IPS-11a (cell line): Measurements from ENCODE around the gene TMEM14B.
"Not testable (repeated sequence)": the region's sequence is repeated elsewhere in the genome, so short reads cannot be mapped to it uniquely, and the experiment has no call there.

Experiments
- H3K4me3 ChIP-seq: one replicate; pipeline ENCODE4 v1.5.1; 2013; ENCODE audit warnings: low read depth, low read length, control low read depth

The TMEM14B gene

DNA sequence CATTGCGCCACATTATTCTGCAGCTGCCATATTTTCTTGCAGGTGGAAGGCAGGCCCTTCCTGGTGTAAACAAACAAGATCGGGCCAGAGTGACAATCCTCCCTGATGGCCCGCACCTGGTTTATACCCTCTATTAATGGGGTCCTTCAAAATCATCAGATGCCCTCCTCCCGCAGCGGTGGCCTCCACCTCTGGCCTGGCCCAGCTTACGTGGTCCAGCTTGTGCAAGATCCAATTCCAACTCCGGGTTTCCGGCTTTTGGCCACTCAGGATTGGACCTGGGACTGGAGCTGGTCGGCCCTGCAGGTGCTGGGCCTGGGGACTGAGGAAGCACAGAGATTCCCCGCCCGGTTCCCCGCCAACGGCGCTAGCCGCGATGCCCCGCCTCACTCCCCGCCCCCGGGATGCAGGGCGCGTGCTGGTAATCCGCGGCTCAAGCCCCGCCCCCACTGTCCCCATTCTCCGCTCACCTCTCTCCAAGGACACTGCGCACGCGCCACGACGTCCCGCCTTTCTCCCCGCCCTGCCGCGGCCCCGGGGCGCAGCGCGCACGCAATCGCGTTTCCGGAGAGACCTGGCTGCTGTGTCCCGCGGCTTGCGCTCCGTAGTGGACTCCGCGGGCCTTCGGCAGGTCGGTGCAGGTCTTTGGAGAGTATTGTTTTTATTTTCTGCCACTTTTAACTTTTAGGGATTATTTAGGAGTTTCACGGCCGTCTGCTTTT lies at the start of gene TMEM14B:
Gene TMEM14B (plus strand): TSS at position 555 of the 722 bp plus-strand sequence. CDS start 1,441 bp downstream, outside the sequence.
- peak within 1 kb of the TSS; percentile 87 for H3K4me3 ChIP-seq

DNA sequence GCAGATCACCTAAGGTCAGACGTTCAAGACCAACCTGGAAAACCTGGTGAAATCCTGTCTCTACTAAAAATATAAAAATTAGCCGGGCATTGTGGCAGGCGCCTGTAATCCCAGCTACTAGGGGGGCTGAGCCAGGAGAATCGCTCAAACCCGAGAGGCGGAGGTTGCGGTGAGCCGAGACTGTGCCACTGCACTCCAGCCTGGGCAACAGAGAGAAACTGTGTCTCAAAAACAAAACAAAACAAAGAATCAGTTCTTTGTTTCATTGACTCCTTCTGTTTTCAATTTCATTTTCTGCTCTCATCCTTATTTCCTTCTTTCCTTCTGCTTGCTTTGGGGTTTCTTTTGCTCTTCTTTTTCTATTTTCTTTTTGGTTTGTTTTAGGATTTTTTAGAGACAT lies 33.6 kb upstream of the TMEM14B start:
- no peak overlapping the region for H3K4me3 ChIP-seq

- no peak overlapping the region for H3K4me3 ChIP-seq
These were observed 28.2 kb upstream of the TMEM14B start for GRCh38 chr6:10719296-10719963.

GRCh38 chr6:10719964-10720264 lies 27.7 kb upstream of the TMEM14B start:
- no peak overlapping the region for H3K4me3 ChIP-seq

DNA sequence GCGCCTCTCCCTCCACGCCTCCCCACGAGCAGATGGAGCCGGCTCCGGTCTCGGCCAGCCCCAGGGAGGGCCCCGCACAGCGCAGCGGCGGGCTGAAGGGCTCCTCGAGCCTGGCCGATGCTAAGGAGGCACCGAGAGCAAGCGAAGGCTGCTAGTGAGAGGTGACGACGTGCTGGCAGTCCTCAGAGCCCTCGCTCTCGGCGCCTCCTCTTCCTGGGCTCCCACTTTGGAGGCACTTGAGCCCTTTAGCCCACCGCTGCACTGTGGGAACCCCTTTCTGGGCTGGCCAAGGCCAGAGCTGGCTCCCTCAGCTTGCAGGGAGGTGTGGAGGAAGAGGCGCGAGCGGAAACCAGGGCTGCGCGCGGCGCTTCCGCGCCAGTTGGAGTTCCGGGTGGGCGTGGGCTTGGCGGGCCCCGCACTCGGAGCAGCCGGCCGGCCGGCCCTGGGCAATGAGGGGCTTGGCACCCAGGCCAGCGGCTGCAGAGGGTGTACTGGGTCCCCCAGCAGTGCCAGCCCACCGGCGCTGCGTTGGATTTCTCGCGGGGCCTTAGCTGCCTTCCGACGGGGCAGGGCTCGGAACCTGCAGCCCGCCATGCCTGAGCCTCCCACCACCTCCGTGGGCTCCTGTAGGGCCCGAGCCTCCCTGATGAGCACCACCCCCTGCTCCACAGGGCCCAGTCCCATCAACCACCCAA lies 27.2 kb upstream of the TMEM14B start:
- no peak overlapping the region for H3K4me3 ChIP-seq

DNA sequence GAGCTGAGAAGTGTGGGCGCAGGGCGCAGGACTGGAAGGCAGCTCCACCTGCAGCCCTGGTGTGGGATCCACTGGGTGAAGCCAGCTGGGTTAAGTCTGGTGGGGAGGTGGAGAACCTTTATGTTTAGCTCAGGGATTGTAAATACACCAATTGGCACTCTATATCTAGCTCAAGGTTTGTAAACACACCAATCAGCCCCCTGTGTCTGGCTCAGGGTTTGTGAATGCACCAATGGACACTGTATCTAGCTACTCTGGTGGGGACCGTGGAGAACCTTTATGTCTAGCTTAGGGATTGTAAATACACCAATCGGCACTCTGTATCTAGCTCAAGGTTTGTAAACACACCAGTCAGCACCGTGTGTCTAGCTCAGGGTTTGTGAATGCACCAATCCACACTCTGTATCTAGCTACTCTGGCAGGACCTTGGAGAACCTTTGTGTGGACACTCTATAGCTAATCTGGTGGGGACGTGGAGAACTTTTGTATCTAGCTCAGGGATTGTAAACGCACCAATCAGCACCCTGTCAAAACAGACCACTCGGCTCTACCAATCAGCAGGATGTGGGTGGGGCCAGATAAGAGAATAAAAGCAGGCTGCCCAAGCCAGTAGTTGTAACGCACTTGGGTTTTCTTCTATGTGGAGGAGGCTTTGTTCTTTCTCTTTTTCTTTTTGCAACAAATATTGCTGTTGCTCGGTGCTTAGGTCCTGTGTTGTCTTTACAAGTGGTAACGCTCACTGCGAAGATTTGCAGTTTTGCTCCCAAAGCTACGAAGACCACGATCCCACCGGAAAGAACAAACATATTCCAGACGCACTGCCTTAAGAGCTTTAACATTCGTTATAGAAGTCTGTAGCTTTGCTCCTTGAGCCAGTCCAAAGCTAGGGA lies 26.4 kb upstream of the TMEM14B start:
- not testable (repeated sequence) for H3K4me3 ChIP-seq

DNA sequence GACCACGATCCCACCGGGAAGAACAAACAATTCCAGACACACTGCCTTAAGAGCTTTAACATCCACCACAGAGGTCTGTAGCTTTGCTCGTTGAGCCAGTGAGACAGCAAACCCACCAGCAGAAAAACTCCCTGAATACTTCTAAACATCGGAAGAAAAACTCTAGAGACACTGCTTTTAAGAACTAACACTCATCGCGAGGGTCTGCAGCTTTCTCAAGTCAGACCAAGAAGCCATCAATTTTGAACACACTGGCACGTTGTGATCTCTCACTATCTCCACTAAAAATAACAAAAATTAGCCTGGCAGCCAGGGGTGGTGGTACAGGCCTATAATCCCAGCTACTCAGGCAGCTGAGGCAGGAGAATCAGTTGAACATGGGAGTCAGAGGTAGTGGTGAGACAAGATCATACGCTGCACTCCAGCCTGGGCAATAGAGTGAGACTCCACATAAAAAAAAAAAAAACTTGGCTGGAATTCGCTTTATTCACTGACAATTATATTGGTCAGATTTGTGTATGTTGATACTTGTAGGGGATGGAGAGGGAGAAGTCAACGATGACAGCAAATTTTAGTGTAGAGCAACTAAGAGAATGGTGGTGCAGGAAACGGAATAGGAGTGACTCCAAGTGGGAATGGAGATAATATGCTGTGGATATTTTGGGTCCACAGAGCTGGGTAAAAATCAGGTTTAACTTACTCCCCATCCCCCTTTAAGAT lies 25.6 kb upstream of the TMEM14B start:
- peak overlapping the region; percentile 36 for H3K4me3 ChIP-seq

DNA sequence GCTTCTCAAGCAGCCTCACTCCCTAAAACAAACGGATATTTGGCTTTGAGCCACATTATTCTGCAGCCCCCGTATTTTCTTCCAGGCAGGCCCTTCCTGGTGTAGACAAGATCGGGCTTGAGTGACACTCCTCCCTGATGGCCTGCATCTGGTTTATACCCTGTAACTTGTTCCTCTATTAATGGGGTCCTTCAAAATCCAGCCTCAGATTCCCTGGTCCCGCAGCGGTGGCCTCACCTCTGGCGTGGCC lies 25.1 kb upstream of the TMEM14B start:
- H3K4me3 ChIP-seq = peak overlapping the region; percentile 36

DNA sequence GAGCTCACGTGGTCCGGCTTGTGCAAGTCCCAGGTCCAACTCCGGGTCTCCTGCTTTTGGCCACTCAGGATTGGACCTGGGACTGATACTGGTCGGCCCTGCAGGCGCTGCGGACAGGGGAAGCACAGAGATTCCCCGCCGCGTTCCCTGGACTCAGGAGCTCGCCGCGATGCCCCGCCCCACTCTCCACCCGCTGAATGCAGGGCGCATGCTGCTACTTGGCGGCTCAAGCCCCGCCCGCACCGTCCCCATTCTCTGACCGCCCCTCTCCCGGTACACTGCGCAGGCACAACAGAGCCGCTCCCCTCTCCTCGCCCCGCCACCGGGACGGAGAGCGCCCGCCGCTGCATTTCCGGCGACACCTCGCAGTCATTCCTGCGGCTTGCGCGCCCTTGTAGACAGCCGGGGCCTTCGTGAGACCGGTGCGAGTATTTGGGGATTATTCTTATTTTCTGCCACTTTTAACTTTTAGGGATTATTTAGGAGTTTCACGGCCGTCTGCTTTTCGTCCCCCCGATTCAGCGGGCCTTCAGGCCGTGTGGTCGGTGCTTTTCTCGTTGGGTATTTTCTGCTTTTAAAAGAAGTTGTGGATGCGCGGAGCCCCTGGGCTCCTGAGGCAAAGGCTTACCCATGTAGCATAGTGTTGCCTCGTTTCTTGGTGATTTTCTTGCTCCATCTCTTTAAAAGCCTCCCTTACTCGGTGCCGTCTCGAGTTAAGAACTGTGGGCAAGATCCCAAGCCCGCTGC lies 24.6 kb upstream of the TMEM14B start, which contains the start of gene TMEM14C:
Gene TMEM14C (plus strand): TSS at position 251 of the 747 bp plus-strand sequence. CDS start 1,544 bp downstream, outside the sequence.
- H3K4me3 ChIP-seq = peak within 1 kb of the TSS; percentile 76

GRCh38 chr6:10723567-10723881 lies 24.1 kb upstream of the TMEM14B start:
- H3K4me3 ChIP-seq = peak overlapping the region; percentile 76

DNA sequence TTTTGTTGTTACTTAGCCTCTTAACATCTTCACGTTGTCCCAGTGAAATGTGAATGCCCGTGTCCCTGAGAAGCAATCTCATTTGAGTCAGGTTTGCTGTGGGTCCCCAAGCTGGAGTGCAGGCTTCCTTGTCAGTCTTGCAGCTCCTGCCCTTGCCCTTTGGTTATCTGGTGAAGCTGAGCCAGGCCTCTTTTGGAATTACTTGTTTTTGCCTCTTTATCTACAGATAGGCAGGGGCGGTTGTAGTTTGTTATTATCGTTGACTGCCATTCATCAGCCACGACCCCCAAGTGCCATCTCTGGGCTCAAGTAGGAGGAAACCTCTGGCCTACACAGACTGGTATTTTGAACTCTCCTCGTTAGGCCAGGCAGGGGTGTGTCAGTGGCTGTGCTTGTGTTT lies 22.6 kb upstream of the TMEM14B start:
- no peak overlapping the region for H3K4me3 ChIP-seq

DNA sequence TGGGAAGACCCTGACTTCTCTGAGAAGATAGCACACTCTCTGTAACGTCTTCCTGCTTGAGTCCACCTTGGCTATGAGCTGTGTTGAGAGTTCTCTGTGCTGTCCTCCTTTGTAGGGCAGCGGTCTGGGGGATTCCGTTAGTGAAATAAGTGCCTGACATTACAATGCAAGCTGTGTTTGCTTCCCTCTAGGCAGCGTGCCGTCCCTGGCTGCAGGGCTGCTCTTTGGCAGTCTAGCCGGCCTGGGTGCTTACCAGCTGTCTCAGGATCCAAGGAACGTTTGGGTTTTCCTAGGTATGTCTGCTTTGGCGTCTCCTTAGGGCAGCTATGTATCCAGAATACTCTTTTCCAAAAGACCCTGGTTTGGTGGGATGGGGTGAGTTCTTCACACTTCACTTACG lies 21.9 kb upstream of the TMEM14B start:
- no peak overlapping the region for H3K4me3 ChIP-seq

DNA sequence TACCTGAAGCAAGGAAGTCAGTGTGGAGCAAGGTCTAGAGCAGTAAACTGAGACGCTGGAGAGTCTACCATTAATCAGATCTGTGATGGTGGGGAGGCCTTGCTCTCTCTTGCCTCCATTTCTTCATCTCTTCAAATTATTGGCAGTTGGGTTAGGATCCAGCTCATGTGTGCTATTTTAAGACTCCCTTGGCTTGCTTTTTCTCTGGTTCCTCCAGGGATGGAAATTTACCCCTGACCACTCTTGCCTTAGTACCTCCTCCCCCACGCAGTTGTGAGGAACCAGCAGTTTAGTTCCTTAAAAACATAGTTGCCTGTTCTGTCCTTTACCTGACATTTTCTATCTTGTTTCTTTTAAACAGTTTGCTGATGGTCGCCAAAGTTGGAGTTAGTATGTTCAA lies 17.4 kb upstream of the TMEM14B start:
- H3K4me3 ChIP-seq = no peak overlapping the region

GRCh38 chr6:10733151-10733715 lies 14.4 kb upstream of the TMEM14B start:
- H3K4me3 ChIP-seq = no peak overlapping the region

DNA sequence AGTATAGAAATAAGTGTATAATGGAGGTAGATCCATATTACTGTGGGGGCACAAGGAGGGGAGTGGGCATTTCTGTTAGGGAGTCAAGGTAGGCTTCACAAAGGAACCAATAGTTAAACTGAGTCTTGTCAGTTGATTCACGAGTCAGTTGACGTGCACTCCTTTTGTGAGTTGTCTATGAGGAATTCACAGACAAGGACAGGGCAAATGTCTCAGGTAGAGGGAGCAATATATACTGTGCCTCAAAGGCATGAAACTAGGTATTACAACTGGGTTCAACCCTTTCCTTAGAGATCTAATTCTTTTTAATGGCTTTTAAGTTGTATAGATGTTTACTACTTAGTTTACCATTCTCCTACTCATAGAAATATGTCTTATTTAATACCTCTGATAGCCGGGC lies 13.7 kb upstream of the TMEM14B start:
- no peak overlapping the region for H3K4me3 ChIP-seq

- no peak overlapping the region for H3K4me3 ChIP-seq
These were observed 10.9 kb upstream of the TMEM14B start for GRCh38 chr6:10736731-10737130.

- H3K4me3 ChIP-seq = no peak overlapping the region
These were observed 7.5 kb upstream of the TMEM14B start for GRCh38 chr6:10740061-10740460.

DNA sequence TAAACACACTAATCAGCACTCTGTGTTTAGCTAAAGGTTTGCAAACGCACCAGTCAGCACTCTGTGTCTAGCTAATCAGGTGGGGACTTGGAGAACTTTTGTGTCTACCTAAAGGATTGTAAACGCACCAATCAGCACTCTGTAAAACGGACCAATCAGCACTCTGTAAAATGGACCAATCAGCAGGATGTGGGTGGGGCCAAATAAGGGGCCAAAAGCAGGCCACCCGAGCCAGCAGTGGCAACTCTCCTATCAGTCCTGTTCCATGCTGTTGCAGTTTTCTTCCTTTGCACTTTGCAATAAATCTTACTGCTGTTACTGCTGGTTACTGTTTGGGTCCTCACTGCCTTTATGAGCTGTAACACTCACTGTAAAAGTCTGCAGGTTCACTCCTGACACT lies 6.0 kb upstream of the TMEM14B start:
- H3K4me3 ChIP-seq = not testable (repeated sequence)

- no peak overlapping the region for H3K4me3 ChIP-seq
These were observed 5.4 kb upstream of the TMEM14B start for GRCh38 chr6:10742251-10742650.

- no peak overlapping the region for H3K4me3 ChIP-seq
These were observed 4.1 kb upstream of the TMEM14B start for GRCh38 chr6:10743515-10743914.
